SH-SY5Y (cell line): ENCODE data around the gene NCKAP5L.

ENCODE experiments used
- GATA2 ChIP-seq: IDR thresholded peaks from 2 replicates; pipeline ENCODE4 v1.6.1; 2011; ENCODE audit warnings: mild to moderate bottlenecking, low read depth, low read length
- GATA3 ChIP-seq: IDR thresholded peaks from 2 replicates; pipeline ENCODE4 v1.6.1; 2011; ENCODE audit warnings: low read depth, mild to moderate bottlenecking, low read length, moderate library complexity

GRCh38 chr12:49794811-49795653 is 33.2 kb downstream of the NCKAP5L start:
- no peak for TF ChIP-seq GATA2
- no peak for TF ChIP-seq GATA3
